GM19239 (cell line): ENCODE measurements around the gene PROS1.
"Not testable (repeated sequence)": the region's sequence is repeated elsewhere in the genome, so short reads cannot be mapped to it uniquely, and the experiment has no call there.

Experiments used
- DNase-seq: peaks from one replicate; pipeline ENCODE4 v3.0.0; 2011; ENCODE audit warnings: low spot score; ENCODE audit not compliant: insufficient read length
- FAIRE-seq: peaks from 2 replicates; lab custom pipeline; 2011; peaks lifted over from hg19 to GRCh38; lab: Jason Lieb, UNC

The PROS1 gene

DNA sequence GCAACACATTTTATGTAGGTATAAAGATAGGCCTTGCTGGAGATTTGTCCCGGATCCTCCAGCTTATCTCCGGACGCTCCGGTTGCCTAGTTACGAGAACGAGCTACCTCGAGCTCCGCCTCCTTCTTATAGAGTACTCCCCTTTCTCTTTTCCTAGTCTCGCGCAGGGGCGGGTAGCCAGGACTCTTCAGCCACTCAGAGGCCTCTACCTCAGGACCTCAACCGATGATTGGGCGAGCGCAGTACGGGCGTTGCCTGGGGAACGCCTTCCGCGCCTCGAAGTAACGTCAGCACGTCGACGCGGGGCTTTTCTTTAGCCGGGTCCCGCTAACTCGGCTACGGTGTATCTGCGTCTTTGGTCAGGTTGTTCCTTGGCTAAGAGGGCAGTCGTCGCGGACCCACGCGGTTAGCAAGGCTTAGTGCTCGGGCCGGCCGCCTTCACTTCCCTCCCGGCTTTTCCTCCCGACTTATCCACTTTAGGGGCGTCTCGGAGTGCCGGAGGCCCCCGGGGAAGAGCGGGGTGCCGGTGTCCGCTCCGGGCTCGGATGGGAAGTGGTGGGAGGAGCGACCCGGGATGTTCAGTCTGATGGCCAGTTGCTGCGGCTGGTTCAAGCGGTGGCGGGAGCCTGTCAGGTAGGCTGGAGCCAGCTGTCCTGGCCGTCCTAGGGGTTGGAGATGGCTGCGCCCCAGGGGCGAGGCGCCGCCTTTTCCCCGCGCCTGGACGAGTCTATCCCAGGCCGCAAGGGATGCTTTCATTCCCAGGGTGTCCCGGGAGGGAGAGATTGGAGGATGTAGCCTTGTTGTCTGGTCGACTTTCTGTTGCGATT, 6.4 kb upstream of the PROS1 start, which contains the start of gene ARL13B:
Gene ARL13B, plus strand, starts transcription at position 306 of the 827 bp plus-strand sequence. Its CDS starts 269 bp downstream, at position 575.
- DNase-seq (peak; percentile 87), FAIRE-seq (peak; percentile 99)

DNA sequence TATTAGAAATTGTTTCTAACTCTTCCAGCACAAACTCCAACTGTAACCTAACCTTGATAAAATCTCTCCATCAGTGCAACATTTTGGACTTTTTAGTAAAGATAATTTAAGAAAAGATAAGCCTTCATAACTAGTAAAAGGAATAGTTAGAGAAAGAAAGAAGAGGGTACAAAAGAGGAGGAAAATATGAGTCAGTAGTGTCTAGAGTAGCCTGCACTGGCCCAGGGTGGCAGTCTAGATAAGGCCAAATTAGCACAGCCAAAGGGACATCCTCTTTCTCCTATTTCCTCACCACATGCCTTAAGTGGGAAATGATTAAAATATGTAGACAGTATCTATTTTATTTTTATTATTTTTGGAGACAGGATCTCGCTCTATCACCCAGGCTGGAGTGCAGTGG, 3.7 kb downstream of the PROS1 start:
- DNase-seq: no peak
- FAIRE-seq: no peak

DNA sequence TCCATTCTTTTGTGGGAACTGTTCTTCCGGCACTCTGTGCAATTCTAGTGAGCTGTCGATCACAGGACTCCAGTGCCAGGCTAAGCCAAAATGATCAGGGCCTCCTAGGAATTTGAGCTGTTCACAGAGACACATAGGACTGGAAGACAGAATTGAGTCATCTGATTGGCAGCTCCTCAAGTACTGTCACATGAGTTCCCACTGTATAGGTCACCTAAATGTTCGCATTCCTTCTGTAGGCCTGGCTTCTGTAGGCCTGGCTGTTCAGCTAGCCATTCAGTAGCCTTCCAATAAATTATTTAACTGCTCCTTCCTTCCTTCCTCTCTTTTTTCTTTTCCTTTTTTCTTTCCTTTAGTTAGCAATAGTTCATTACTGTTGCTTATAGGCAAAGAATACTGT, 4.3 kb downstream of the PROS1 start:
- FAIRE-seq (no peak), DNase-seq (no peak)

DNA sequence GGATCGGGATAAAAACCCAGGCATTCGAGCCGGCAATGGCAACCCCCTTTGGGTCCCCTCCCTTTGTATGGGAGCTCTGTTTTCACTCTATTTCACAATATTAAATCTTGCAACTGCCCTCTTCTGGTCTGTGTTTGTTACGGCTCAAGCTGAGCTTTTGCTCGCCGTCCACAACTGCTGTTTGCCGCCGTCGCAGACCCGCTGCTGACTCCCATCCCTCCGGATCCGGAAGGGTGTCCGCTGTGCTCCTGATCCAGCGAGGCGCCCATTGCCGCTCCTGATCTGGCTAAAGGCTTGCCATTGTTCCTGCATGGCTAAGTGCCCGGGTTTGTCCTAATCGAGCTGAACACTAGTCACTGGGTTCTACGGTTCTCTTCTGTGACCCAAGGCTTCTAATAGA, 8.6 kb downstream of the PROS1 start:
- not testable (repeated sequence) for DNase-seq, FAIRE-seq

DNA sequence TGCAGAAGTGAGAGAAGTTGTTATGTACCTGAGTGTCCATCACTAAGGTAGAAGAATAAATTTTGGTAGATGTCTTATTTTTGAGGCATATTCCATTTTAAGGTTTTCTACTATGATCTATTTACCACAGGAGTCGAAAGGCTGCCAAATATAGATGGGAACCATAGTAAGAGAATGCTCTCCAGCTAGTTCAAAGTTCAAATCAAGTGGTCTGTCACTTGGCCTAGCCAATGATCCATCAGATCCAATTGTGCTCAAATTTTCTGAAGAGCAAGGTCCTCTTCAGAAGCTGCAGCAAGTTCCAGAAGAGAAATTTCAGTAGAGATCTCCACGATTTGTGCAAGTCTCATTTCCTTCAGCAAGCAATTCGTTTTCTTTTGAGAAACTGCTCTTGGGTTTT, 10.9 kb downstream of the PROS1 start:
- no peak for DNase-seq
- FAIRE-seq: no peak

DNA sequence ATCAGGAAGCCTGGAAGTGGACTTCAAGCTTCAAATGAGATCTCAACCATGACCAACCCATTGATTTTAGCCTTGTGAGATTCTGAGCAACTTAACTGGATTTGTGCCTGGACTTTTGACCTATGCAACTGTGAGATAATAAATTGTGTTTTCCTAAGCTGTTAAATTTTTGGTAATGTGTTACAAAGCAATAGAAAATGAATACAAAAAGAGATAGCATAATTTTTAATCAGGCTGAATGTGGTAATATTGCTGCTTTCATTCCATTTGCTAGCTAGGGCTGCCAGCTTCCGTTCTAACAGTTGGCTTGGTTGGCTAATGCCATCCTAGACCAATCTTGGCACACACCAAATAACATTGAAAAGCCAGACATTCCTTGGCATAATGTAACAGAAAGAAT, 12.2 kb downstream of the PROS1 start:
- FAIRE-seq (no peak), DNase-seq (no peak)

DNA sequence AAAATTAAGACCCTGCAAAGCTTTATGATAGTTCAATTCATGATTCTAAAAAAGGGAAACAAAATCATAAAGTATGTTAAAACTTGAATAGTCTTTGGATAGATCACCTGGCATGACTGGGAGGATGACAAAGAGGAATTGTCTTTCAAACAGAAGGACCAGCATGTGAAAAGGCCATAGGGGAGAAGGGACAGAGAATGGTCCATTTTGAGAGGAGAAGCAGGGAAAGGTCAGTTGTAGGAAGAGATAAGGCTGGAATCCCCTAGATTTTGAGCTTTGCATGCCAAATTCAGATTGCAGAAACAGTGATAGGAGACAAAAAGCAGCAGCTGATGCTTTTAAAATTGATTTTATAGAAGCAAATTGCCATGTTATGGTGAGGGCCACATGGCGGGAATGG, 12.7 kb downstream of the PROS1 start:
- DNase-seq: no peak
- FAIRE-seq: no peak

DNA sequence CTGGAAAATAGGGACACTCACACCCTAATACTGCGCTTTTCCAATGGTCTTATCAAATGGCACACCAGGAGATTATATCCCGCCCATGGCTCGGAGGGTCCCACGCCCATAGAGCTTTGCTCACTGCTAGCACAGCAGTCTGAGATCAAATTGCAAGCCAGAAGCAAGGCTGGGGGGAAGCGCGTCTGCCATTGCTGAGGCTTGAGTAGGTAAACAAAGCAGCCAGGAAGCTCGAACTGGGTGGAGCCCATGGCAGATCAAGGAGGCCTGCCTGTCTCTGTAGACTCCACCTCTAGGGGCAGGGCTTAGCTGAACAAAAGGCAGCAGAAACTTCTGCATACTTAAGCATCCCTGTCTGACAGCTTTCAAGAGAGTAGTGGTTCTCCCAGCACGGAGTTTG, 23.7 kb downstream of the PROS1 start:
- not testable (repeated sequence) for FAIRE-seq, DNase-seq

DNA sequence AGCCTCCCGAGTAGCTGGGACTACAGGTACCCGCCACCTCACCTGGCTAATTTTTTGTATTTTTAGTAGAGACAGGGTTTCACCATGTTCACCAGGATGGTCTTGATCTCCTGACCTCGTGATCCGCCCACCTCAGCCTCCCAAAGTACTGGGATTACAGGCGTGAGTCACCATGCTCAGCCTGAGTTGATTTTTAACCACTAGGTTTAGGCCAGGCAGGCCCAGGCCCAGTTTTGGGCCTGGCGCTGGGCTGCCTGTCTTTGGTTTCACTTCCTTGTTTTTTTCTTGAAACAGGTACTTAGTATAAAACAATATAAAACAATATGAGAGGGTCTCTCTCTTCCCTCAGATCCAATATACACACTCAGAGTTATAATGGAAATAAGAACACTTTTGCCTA, 36.2 kb downstream of the PROS1 start:
- not testable (repeated sequence) for DNase-seq, FAIRE-seq

DNA sequence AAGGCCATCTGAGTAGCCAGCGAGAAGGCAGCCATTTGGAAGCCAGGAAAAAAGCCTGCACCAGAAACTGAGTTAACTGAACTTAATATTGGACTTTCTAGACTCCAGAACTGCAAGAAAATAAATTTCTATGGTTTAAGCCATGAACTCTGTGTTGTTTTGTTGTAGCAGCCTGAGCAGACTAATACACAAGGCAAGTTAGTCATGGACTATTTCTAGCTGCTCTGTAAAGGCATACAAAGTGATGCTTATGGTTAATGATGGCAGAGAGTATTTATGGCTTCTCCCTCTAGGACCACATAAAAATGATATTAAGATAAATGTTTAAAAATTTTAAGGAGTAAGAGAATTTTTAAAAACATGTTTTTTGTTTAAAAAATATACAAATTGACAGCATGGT, 37.1 kb downstream of the PROS1 start:
- no peak for DNase-seq
- FAIRE-seq: no peak

DNA sequence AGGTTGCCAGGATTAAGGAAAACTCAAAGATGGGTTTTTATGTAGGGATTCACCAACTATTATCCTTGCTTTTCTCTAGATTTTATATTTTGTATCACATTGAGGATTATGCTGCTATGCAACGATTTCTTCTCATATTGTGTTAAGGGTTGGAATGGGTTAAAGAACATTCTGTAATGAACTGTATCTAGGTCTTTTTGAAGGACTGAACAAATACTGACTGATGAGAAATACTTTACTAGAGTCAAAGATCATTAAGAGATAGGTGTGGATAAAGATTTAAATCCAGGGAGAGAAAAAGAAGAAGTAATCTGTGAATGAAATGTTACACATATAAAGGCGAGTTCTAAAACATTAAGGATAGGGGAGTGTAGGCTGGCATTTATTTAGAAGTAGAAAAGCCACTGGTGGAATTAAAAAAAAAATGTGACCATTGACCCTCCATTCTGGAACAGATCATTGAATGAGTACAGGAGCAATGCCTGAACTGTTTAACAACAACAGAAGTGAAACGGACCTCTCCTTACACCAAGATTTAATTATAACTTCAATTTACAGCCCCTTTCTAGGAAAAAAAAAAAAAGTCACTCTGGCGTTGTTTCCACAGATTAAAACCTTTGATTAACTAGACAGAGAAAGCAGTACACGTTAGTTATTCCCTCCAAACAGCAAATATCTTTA, 39.2 kb downstream of the PROS1 start:
- DNase-seq (no peak), FAIRE-seq (no peak)

DNA sequence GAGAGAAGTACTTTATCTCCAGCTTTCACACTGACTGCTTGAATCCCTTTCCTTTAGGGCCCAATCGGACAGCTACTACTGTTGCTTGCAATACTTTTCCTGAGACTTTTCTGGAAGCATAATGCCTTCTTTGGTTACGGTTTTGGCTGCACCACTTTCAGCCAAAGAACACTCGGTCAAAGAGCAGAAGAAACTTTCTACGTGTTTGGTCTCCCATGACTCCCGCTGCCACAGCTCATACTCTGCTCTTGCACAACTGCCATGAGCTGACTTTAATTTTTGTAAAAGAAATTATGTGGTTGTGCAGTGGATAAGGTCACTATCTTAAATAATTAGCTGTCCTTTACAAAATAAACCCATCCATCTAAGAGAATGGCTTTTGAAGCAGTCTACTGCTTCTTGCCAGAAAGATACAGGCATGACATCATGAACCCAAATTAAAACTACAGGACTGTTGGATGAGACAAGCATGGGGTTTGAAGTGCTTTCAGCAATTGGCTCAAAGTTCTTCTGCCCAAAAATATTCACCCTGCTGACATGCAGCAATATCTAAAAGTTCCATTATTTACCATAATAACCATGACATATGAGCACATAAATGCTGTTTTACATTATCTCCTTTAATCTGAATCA, 42.0 kb downstream of the PROS1 start:
- no peak for FAIRE-seq
- no peak for DNase-seq

DNA sequence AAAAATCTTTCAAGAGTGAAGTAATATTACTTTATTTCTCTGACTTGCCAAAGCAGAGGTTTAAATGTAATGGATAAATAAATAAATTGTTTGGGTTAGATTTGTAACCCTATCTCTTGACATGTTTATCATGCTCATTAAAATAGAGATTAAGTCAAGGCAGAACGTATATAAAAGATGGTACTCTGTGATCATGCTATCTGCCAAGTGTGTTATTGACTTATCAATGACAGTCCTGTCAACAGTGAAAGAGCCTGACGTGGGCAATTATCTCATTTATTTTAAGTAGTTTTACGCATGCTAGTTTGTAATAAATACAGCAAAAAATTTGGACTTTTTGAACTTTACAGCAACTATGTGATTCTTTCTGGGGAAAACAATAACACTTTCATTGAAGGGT, 43.7 kb downstream of the PROS1 start:
- FAIRE-seq: no peak
- DNase-seq: no peak

DNA sequence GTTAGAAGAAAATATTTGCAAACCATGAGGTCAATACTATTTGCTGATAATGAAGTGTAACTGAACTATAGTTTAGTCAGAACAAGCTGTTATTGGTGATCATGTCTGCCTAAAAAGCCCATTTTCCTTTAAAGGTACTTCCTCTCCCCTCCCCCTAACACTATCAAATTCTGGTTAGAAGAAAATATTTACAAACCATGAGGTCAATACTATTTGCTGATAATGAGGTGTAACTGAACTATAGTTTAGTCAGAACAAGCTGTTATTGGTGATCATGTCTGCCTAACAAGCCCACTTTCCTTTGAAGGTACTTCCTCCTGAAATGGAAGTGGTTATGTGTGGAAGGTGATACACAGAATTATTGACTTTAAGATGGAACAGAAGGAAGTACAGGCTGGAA, 46.9 kb downstream of the PROS1 start:
- FAIRE-seq (no peak), DNase-seq (no peak)

DNA sequence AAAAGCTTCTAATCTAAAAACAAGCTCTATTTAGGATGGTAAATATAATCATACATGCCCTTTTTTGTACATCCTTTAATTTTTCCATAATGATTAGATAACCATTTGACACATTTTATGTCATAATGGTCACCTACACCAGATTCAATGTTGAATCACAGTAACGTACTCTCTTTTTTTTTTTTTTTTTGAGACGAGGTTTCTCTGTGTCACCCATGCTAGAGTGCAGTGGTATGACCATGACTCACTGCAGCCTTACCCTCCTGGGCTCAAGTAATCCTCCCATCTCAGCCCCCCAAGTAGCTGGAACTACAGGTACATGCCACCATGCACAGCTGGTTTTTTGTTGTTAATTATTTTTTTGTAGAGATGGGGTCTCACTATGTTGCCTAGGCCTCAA, 49.2 kb downstream of the PROS1 start:
- no peak for DNase-seq
- no peak for FAIRE-seq

DNA sequence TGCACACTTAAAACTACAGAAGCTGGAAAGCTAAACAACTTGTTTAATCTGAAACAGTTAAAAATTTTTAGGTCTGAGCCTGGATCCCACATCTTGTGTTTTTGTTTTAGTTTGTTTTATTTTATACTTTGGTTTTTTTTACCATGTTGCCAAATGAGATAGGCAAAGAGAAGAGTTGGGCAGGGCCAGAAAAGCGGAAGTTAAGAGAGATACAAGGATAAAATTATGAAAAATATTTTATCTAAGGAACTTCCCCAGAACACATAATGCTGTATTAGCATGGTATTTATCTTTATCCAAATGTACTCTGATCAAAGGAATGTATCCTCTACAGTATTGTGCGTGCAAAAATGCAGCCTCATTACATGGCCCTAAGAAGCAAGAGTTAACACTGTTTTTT, 50.7 kb downstream of the PROS1 start:
- FAIRE-seq: no peak
- no peak for DNase-seq

DNA sequence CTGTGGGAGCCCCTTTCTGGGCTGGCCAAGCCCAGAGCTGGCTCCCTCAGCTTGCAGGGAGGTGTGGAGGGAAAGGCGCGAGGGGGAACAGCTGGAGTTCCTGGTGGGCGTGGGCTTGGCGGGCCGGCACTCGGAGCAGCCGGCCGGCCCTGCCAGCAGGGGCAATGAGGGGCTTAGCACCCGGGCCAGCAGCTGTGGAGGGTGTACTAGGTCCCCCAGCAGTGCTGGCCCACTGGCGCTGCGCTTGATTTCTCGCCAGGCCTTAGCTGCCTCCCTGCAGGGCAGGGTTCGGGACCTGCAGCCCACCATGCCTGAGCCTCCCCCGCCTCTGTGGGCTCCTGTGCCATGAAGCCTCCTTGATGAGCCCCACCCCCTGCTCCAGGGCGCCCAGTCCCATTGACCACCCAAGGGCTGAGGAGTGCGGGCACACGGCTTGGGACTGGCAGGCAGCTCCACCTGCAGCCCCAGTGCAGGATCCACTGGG, 56.1 kb downstream of the PROS1 start:
- not testable (repeated sequence) for FAIRE-seq

DNA sequence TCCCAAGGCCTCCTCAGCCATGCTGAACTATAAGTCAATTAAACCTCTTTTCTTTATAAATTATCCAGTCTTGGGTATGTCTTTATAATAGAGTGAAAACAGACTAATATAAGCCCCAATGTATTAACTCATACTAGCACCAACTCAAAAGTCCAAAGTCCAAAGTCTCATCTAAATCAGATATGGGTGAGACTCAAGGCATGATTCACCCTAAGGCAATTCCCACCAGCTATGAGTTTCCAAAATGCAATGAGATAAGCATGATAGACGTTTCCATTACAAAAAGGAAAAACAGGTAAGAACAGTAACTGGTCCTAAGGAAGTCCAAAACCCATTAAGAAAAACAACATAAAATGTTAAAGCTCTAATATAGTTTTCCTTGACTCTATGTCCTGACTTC, 60.1 kb downstream of the PROS1 start:
- FAIRE-seq, DNase-seq: not testable (repeated sequence)

More for the DNA sequence above, 56.1 kb downstream of the PROS1 start:
- not testable (repeated sequence) for DNase-seq

DNA sequence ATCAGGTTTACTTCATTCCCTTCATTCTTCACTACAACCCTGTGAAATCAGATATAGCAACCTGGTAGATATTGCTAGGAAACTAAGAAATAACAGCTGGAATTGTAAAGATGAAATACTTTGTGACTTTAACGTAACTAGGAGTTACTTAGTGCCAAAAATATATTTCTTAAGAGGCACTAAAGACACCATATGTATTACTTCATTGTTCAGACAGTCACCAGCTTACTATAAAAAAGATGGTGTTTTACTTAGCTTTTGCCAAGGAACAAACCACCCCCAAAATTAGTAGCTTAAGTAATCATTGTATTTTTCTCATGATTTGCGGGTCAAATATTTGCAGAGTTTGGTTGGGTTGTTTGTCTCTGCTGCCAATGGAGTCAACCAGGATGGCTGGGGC, 62.5 kb downstream of the PROS1 start:
- DNase-seq: no peak
- FAIRE-seq: no peak

DNA sequence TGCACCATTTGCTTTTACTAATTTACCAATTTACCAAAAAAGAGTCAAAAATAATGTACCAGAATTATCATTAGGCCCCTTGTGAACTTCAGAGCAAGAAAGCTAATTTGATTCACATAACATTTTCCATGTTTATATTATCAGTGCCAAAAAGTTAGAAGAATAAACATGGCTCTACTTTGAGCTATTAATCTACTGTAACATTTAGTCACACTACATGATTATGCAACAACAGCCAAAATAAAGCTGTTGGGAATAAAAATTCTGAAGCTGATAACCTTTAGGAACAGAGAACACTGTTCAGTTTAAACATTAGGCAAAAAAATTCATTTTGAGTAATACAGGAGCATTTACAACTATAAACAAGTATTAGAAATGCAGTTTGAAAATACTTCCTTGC, 63.6 kb downstream of the PROS1 start:
- DNase-seq (no peak), FAIRE-seq (no peak)

DNA sequence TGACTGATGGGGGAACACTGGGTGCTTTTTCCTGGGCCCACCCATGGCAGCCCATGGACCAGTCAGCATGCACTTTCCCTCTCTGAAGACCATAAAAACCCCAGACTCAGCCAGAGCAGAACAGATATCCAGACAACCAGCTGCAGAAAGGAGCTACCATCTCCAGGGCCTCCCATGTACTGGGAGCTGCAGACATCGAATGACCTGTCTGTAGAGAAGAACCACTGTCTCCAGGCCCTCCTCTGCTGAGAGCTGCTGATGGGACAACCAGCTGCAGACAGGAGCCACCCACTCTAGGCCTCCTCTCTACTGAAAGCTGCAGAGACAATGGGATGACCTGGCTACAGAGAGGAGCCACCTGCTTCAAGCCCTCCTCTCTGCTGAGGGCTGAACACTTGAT, 66.6 kb downstream of the PROS1 start:
- FAIRE-seq (no peak), DNase-seq (no peak)
